ENCODE measurements around the gene CXCL1.

The CXCL1 gene

GRCh38 chr4:73869130-73870055 lies at the start of gene CXCL1:
Gene CXCL1 (plus strand): TSS chr4:73869393. CDS start chr4:73869471, 78 bp downstream.
- no peak for DNase-seq (ENCODE audit: low spot score)

DNA sequence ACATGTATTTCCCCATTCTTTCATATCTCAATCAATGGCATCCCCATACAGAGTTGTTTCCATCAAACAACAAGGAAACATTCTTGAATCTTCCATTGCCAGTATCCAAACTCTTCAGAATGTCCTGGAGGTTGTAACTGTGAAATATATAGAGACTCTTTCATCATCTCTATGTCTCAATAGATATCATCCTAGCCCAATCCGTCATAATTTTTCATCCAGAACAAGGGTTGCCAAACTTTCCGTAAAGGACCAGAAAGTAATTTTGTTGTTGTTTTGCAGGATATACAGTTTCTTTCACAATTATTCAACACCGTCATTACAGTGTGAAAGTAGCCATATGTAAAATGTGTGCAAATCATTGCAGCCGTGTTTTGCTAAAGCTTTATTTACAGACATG lies 47.9 kb upstream of the CXCL1 start:
- no peak for DNase-seq (ENCODE audit: low spot score)

DNA sequence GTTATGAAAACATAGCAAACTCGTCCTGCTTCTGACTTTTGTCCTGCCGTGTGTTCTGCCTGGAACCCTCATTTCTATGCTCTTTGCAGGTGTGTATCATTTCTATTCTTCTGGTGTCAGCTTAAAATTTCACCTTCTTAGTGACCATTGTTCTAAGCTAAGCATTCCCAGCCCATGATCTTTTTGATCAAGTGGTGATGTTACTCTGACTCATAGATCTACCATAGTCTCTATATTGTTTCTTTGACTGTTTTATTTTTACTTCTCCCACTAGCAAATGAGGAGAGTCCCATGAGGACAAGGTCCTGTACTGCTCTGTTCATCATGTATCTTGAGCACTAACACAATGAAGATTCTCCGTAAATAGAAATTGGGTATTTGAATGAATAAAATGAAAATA lies 46.8 kb upstream of the CXCL1 start:
- no peak for DNase-seq (ENCODE audit: low spot score)

- DNase-seq (ENCODE audit: low spot score), result no peak
These were observed 46.2 kb upstream of the CXCL1 start for GRCh38 chr4:73822812-73823504.

- DNase-seq (ENCODE audit: low spot score), result no peak
These were observed 45.4 kb upstream of the CXCL1 start for GRCh38 chr4:73823760-73824159.

DNA sequence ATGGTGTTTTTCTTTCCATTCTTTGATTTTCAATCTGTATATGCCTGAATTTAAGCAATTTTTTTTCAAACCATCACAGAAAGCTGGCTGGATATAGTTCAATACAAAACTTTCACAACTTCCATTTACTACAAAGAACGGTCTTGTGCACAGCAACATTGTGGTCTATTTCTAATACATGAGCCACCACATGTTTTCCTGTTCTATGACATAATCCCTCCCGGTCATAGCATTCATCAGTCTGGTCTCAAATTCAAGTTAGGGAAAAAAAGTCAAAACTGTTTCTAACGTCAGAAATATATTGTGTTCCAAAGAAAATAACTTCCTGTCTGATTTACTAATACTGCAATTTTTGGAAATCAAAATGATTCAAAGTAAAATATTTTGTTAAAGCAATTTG lies 40.2 kb upstream of the CXCL1 start:
- no peak for DNase-seq (ENCODE audit: low spot score)

DNA sequence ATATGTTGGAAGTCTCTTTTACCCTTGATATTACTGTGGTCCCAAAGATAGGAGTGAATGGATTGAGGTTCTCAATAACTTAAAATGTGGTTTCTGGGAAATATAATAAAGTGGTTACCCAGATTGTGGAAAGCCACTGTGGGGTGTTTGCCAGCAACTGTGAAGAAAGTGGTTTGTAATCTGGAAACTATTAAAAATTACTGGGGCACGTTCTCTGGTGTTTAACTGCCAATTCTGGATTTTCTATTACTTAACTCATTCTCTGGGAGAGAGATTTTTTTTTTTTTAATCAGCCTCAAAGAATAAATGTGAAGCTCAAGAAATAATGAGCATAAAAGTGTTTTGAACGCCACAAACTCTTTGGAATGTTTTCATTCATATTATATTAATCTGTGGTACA lies 37.6 kb upstream of the CXCL1 start:
- DNase-seq (ENCODE audit: low spot score), result no peak

GRCh38 chr4:73832651-73833237 lies 36.4 kb upstream of the CXCL1 start:
- DNase-seq (ENCODE audit: low spot score), result no peak

DNA sequence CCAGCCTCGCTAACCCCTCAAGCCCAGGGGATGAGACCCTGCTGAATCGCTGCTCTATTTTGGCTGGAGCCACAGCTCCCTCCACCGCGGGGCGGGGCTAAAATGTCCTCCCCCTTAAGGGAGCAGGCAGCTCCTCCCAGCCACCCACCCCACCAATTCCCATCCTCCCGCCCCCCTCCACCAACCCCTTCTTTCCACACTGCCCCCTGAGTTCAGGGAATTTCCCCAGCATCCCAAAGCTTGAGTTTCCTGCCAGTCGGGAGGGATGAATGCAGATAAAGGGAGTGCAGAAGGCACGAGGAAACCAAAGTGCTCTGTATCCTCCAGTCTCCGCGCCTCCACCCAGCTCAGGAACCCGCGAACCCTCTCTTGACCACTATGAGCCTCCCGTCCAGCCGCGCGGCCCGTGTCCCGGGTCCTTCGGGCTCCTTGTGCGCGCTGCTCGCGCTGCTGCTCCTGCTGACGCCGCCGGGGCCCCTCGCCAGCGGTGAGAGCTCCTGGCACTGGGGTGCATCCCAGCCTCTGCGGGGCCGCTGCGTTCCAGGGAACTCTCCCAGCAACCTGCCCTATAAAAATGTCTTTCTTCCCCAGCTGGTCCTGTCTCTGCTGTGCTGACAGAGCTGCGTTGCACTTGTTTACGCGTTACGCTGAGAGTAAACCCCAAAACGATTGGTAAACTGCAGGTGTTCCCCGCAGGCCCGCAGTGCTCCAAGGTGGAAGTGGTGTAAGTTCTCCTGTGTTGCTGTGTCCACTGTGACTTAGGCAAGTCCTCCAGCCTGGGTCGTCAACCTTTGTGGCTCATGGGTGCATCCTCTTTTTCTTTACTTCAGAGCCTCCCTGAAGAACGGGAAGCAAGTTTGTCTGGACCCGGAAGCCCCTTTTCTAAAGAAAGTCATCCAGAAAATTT lies 32.6 kb upstream of the CXCL1 start, which contains the start of gene CXCL6:
Gene CXCL6 (plus strand): TSS at position 306 of the 907 bp plus-strand sequence. CDS start 73 bp downstream, at position 379.
- no peak for DNase-seq (ENCODE audit: low spot score)

- no peak for DNase-seq (ENCODE audit: low spot score)
These were observed 30.1 kb upstream of the CXCL1 start for GRCh38 chr4:73839071-73839470.

- no peak for DNase-seq (ENCODE audit: low spot score)
These were observed 29.5 kb upstream of the CXCL1 start for GRCh38 chr4:73839715-73840114.

DNA sequence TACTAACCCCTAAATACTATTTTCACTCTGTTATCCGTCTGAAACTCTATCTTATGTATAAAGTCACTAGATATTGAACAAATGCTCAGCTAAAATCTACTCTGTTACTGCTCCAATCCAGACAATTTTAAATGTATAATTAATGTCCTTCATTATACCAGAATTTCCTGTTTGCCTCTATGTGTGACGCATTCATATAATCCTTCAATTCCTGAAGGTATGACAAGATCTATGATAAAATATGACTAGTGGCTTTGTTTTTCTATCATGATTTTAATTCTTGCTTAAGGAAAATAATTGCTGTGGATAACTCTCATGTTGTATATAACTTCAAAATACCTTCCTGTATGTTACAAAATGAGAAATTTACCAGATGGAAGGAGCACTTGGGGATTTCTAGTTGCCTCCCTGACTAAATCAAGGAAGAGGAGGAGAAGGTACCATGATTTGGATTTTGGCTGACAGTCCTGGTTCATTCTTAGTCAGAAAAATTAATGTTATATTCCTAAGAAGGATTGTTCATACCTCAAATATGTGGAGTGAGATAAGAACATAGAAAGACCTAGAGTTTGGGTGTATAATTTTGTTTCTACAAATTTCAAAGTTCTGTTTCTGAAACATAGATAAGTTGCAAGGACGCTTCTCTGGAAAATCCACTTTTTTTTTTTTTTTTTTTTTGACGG lies 27.8 kb upstream of the CXCL1 start:
- DNase-seq (ENCODE audit: low spot score), result no peak

DNA sequence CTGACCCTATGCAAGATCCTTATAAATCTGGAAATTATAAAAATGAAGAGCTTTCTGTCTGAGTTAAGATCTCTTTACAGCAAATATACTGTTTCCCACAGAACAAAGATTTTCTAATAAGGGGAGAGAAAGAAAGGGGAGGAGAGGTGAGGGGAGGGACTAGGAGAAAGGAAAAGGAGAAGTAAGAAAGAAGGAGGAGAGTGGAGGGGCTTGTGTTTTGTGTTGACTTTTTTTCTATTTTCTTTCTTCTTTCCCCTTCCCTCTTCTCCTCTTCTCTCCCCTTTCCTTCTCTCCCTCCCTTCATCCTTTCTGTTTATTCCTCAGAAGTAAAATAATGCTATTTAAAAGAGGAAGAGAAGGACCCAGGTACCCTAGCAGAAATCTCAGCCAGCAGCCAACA lies 26.5 kb upstream of the CXCL1 start:
- DNase-seq (ENCODE audit: low spot score), result no peak

DNA sequence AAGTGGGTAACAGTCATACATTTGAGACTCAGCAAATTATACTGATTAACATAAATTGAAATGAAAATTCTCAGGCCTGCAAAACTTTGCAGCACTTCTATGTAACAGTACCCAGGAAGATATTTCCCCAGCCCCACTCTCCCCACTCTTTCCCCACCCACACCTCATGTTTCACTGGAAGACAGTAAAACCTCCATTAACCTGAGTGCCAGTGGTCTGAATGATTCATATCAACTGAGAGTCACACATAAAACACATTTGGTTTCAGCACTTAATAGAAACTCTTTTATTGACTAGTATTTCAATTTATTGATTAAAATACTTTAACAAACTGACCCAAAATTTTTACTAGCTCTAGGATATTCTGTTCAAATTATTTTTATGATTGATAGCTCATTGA lies 25.8 kb upstream of the CXCL1 start:
- DNase-seq (ENCODE audit: low spot score), result no peak

DNA sequence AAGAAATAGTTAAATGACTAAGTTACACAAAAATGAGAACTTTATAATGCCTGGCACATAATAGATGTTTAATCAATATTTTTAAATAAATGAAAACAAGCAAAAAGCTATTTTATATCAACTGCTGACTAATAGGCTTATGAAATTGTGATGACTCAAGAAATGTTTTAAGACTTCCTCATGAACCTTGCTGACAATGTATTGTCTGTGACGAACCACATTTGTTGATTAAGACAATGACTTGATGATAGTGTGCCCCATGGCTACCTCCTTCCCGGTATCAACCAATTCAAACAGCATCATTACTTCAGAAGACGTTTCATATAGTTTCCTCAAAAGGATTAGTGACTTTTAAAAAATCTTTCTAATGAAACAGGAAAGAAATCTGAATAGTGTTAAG lies 24.8 kb upstream of the CXCL1 start:
- no peak for DNase-seq (ENCODE audit: low spot score)

DNA sequence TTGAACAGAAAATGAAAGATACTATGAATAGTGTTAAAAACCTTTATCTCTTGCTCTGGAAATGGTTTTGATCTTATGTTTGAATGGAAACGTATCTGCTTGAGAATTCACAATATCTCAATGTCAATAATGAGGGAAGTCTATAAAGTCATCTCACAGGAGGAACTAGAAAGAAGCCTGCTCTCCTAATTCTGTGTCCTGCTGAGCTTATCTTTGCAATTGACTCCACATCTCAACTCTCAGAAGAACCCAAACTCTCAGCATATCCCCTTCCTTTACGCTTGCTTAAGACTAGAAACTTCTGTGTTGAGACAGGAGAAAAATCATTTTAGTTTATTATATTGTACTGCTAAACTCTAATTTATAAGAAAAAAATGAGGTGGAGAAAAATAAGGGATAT lies 24.4 kb upstream of the CXCL1 start:
- DNase-seq (ENCODE audit: low spot score), result no peak

- DNase-seq (ENCODE audit: low spot score), result no peak
These were observed 21.5 kb upstream of the CXCL1 start for GRCh38 chr4:73847526-73848182.

DNA sequence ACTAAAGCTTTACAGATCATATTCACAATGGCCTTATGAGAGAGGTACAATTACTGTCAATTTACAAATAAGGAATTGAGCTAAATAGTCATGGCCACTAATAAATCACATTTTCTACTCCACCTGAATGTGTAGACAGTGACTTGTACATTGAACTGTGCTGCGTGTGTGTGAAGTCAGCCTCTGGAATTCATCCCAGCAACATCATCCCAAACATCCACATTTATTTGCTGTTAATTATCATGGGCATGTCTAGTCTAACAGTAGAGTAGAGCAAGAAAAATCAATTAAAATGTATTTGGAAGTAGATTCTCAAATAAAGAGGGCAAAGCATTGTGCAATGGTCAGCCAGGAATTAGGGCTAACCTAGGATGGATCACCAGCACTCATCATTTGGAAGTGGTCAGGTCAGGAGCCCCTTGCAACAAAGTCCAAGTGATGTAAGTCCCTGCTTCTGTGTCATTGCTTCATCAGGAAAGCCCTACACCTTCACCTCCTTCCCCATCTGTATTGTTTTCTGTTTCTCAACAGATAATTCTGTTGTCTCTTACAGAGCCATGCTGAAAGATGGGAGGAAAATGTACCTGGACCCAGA lies 20.9 kb upstream of the CXCL1 start:
- no peak for DNase-seq (ENCODE audit: low spot score)

DNA sequence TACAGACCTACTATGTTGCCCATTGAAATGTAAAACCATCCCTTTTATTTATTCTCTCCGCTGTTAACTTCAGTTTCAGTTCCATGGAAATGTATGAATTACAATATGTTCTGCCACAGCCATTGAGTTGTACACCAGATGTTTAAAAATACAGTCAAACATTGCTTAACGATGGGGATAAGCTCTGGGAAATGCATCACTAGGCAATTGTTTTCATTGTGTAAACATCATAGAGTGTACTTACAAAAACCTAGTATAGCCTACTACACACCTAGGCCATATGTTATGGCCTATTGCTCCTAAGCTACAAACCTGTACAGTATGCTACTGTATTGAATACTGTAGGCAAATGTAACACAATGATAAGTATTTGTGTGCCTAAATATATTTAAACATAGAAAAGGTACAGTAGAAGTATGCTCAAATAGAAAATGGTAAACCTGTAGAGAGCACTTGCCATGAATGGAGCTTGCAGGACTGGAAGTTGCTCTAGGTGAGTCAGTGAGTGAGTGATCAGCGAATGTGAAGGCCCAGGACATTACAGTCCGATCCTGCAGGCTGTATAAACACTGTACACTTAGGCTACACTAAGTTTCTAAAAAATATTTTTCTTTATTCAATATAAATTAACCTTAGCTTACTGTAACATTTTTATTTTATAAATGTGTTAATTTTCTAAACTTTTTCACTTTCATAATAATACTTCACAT lies 18.8 kb upstream of the CXCL1 start:
- no peak for DNase-seq (ENCODE audit: low spot score)

GRCh38 chr4:73851293-73851692 lies 17.9 kb upstream of the CXCL1 start:
- no peak for DNase-seq (ENCODE audit: low spot score)
